OCI-LY3 (cell line): ENCODE data around the gene LACRT.

ENCODE experiments used
- H2AFZ ChIP-seq: fragments of 200-600, 300-600 bp; shearing (Covaris generic); 2 replicates; pipeline ENCODE4 v1.6.0; 2014; ENCODE audit warnings: antibody characterized with exemption, low read depth, low read length
- H3K27ac ChIP-seq: fragments of 200-600, 300-600 bp; sonication (generic); 2 replicates; pipeline ENCODE4 v1.5.1; 2014; ENCODE audit warnings: mild to moderate bottlenecking, low read length, moderate library complexity, mixed read lengths
- H3K27me3 ChIP-seq: fragments of 200-600, 300-600 bp; sonication (generic); 2 replicates; pipeline ENCODE4 v1.6.1; 2014; ENCODE audit warnings: low read depth, low read length, mixed read lengths
- H3K36me3 ChIP-seq: fragments of 200-600, 300-600 bp; sonication (generic); replicated peaks from 2 replicates; pipeline ENCODE3; 2014; ENCODE audit warnings: low read depth, low read length, mixed read lengths
- H3K4me1 ChIP-seq: fragments of 300-600, 200-600 bp; sonication (generic); 2 replicates; pipeline ENCODE4 v1.6.1; 2014; ENCODE audit warnings: low read length, mixed read lengths
- H3K4me2 ChIP-seq: fragments of 200-600, 300-600 bp; sonication (generic); 2 replicates; pipeline ENCODE4 v1.6.1; 2014; ENCODE audit warnings: low read length, mixed read lengths
- H3K4me3 ChIP-seq: fragments of 300-600, 200-600 bp; sonication (generic); 2 replicates; pipeline ENCODE4 v1.5.1; 2014; ENCODE audit warnings: antibody characterized with exemption, mild to moderate bottlenecking, low read length, moderate library complexity
- H3K79me2 ChIP-seq: fragments of 300-600, 200-600 bp; shearing (Covaris generic); 2 replicates; pipeline ENCODE4 v1.6.1; 2014; ENCODE audit warnings: mild to moderate bottlenecking, low read length, mixed read lengths
- H3K9ac ChIP-seq: fragments of 300-600, 200-600 bp; shearing (Covaris generic); 2 replicates; pipeline ENCODE4 v1.6.0; 2014; ENCODE audit warnings: mild to moderate bottlenecking, low read length, moderate library complexity
- H3K9me3 ChIP-seq: fragments of 200-600, 300-600 bp; shearing (Covaris generic); 2 replicates; pipeline ENCODE4 v1.6.1; 2014; ENCODE audit warnings: low read length, mixed read lengths; ENCODE audit not compliant: insufficient read depth
- H4K20me1 ChIP-seq: fragments of 200-600, 300-600 bp; sonication (generic); 2 replicates; pipeline ENCODE4 v1.6.1; 2016; ENCODE audit warnings: low read length, mixed read lengths; ENCODE audit not compliant: insufficient read depth
- EZH2phosphoT487 ChIP-seq: fragments of 200-600 bp; shearing (Covaris generic); IDR thresholded peaks from 2 replicates; pipeline ENCODE4 v1.6.1; 2018; ENCODE audit warnings: antibody characterized with exemption, mixed run types, low read depth
- TF ChIP-seq, protein P1 (sequence below): fragments of 200-600, 300-600 bp; sonication (generic); IDR thresholded peaks from 2 replicates; pipeline ENCODE4 v1.5.1; 2014; ENCODE audit warnings: antibody characterized with exemption, low read length, low read depth

The LACRT gene

GRCh38 chr12:54603872-54604271, 30.8 kb downstream of the LACRT start:
- Histone ChIP-seq H3K4me1 (0 out of 2 replicates have a peak, but pooled peaks cover 3% of the 10 kb centered on the region), H3K9me3 (no peaks in the 10 kb centered on the region), H2AFZ (peak overlapping the region; percentile 55), H3K4me2 (no peak overlapping the region), H4K20me1 (no peaks in the 10 kb centered on the region), H3K27me3 (peaks cover 22% of the 10 kb centered on the region; the same call in 1 of the 2 replicates), H3K9ac (no peak overlapping the region), H3K4me3 (no peak overlapping the region), H3K27ac (no peak overlapping the region), H3K79me2 (no peaks in the 10 kb centered on the region), H3K36me3 (no peaks in the 10 kb centered on the region)
- TF ChIP-seq EZH2phosphoT487: no peak
- TF ChIP-seq, protein P1, sequence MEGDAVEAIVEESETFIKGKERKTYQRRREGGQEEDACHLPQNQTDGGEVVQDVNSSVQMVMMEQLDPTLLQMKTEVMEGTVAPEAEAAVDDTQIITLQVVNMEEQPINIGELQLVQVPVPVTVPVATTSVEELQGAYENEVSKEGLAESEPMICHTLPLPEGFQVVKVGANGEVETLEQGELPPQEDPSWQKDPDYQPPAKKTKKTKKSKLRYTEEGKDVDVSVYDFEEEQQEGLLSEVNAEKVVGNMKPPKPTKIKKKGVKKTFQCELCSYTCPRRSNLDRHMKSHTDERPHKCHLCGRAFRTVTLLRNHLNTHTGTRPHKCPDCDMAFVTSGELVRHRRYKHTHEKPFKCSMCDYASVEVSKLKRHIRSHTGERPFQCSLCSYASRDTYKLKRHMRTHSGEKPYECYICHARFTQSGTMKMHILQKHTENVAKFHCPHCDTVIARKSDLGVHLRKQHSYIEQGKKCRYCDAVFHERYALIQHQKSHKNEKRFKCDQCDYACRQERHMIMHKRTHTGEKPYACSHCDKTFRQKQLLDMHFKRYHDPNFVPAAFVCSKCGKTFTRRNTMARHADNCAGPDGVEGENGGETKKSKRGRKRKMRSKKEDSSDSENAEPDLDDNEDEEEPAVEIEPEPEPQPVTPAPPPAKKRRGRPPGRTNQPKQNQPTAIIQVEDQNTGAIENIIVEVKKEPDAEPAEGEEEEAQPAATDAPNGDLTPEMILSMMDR: no peak

- Histone ChIP-seq H3K36me3 (no peaks in the 10 kb centered on the region), H3K79me2 (no peaks in the 10 kb centered on the region), H3K4me1 (0 out of 2 replicates have a peak, but pooled peaks cover 3% of the 10 kb centered on the region), H2AFZ (peak overlapping the region; percentile 55), H3K27ac (no peak overlapping the region), H3K4me2 (peak overlapping the region; percentile 31), H3K27me3 (peaks cover 16% of the 10 kb centered on the region; the same call in 1 of the 2 replicates), H3K4me3 (no peak overlapping the region; the same call in 1 of the 2 replicates), H3K9me3 (no peaks in the 10 kb centered on the region), H3K9ac (no peak overlapping the region), H4K20me1 (no peaks in the 10 kb centered on the region)
- TF ChIP-seq, protein P1: peak; percentile 80
- no peak for TF ChIP-seq EZH2phosphoT487
Measured at GRCh38 chr12:54603173-54603814, 31.4 kb downstream of the LACRT start.

DNA sequence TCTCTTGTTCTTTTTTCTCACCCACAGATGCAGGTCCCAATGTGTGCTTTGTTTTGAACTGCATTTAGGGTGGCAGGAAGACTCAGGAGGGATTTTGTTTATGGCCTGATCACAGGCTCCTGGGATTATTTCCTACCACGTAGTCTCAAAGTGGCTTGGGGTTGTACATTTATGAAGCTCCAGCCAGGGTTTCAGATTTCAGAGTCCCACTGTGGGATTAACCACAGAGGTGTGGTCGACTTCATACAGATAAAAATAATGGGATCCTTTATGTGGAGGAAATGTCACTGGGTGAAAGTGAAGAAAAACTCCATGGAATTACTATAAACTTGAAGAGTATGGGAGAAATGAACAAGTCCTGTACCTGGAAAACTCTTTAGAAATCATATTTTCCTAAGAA, 32.0 kb downstream of the LACRT start:
- no peak overlapping the region for H3K9ac ChIP-seq
- H3K4me2 ChIP-seq: peak overlapping the region; percentile 31
- peak overlapping the region; percentile 50 for H2AFZ ChIP-seq
- 0 out of 2 replicates have a peak, but pooled peaks cover 3% of the 10 kb centered on the region for H3K4me1 ChIP-seq
- peaks cover 11% of the 10 kb centered on the region; the same call in 1 of the 2 replicates for H3K27me3 ChIP-seq
- H3K79me2 ChIP-seq: no peaks in the 10 kb centered on the region
- no peaks in the 10 kb centered on the region for H3K36me3 ChIP-seq
- no peaks in the 10 kb centered on the region for H3K9me3 ChIP-seq
- no peak overlapping the region for H3K4me3 ChIP-seq
- H3K27ac ChIP-seq: no peak overlapping the region
- TF ChIP-seq, protein P1: no peak
- TF ChIP-seq EZH2phosphoT487: no peak
- no peaks in the 10 kb centered on the region for H4K20me1 ChIP-seq

DNA sequence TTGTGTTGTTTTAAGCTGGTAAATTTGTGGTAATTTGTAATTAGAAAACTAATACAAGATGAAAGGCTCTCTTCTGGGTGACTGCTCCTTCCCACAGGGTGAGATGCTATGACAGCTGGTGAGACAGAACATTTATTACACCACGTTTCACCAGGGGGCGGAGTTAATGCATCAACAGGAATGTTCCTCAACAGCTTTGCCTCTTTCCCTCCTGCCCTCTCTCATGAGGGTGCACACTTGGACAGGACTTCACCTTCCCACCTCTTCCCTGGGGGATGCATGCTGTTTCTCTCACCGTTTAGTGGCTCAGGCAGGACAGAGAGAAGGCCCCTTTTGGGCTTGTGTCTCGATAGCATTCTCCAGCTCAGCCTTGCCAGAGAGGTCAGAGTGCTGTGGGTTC, 32.9 kb downstream of the LACRT start:
- H3K9ac ChIP-seq: no peak overlapping the region
- H3K79me2 ChIP-seq: no peaks in the 10 kb centered on the region
- H4K20me1 ChIP-seq: no peaks in the 10 kb centered on the region
- no peaks in the 10 kb centered on the region for H3K36me3 ChIP-seq
- TF ChIP-seq EZH2phosphoT487: no peak
- TF ChIP-seq, protein P1: no peak
- H3K4me1 ChIP-seq: 0 out of 2 replicates have a peak, but pooled peaks cover 3% of the 10 kb centered on the region
- no peaks in the 10 kb centered on the region for H3K9me3 ChIP-seq
- no peak overlapping the region for H3K27ac ChIP-seq
- 0 out of 2 replicates have a peak overlapping the region, but pooled peaks have one; percentile 4 for H2AFZ ChIP-seq
- 0 out of 2 replicates have a peak, but pooled peaks cover 3% of the 10 kb centered on the region for H3K27me3 ChIP-seq
- H3K4me3 ChIP-seq: no peak overlapping the region
- H3K4me2 ChIP-seq: 0 out of 2 replicates have a peak overlapping the region, but pooled peaks have one; percentile 6
